Femur (tissue), 1 donor: ENCODE measurements around the gene ARID2.

Experiments
- DNase-seq: peaks from one replicate; pipeline ENCODE4 v3.0.0-alpha.2; 2017

ARID2 gene, protein sequence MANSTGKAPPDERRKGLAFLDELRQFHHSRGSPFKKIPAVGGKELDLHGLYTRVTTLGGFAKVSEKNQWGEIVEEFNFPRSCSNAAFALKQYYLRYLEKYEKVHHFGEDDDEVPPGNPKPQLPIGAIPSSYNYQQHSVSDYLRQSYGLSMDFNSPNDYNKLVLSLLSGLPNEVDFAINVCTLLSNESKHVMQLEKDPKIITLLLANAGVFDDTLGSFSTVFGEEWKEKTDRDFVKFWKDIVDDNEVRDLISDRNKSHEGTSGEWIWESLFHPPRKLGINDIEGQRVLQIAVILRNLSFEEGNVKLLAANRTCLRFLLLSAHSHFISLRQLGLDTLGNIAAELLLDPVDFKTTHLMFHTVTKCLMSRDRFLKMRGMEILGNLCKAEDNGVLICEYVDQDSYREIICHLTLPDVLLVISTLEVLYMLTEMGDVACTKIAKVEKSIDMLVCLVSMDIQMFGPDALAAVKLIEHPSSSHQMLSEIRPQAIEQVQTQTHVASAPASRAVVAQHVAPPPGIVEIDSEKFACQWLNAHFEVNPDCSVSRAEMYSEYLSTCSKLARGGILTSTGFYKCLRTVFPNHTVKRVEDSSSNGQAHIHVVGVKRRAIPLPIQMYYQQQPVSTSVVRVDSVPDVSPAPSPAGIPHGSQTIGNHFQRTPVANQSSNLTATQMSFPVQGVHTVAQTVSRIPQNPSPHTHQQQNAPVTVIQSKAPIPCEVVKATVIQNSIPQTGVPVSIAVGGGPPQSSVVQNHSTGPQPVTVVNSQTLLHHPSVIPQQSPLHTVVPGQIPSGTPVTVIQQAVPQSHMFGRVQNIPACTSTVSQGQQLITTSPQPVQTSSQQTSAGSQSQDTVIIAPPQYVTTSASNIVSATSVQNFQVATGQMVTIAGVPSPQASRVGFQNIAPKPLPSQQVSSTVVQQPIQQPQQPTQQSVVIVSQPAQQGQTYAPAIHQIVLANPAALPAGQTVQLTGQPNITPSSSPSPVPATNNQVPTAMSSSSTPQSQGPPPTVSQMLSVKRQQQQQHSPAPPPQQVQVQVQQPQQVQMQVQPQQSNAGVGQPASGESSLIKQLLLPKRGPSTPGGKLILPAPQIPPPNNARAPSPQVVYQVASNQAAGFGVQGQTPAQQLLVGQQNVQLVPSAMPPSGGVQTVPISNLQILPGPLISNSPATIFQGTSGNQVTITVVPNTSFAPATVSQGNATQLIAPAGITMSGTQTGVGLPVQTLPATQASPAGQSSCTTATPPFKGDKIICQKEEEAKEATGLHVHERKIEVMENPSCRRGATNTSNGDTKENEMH (N-terminal part only)

DNA sequence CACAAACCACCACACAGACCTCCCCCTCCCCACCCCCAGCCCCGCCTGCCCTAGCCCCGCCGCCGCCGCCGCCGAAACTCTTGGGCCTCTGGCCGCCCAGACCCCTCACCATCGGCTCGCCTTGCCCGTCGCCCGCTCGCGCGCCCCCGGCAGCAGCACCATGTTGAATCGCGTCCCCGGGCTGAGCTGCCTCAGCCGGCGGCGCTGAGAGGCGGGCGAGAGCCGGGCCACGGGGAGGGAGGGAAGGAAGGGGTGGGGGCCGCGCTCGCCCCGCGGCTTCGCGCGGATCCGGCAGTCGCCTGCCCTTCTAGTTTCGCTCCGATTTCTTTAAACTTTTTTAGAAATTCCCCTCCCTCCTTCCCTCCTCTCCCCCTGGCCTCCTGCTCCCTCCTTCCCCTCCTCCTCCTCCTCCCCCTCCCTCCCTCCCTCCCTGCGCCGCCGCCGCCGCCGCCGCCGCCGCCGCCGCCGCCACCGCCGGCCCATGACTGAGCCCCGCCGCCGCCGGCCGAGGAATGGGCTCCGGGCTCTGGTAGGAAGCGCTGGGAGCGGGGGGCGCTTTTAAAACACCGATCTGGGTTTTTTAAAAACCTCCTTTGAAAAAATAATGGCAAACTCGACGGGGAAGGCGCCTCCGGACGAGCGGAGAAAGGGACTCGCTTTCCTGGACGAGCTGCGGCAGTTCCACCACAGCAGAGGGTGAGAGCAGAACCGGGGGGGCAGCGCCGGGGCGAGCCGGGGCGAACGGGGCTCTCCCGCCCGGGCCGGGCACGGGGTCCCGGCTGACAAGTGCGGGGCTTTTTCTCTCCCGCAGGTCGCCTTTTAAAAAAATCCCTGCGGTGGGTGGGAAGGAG lies at the start of gene ARID2:
ARID2 (plus strand) TSS at position 474 of the 851 bp plus-strand sequence; CDS start at position 605, 131 bp downstream.
- DNase-seq = peak; percentile 80

DNA sequence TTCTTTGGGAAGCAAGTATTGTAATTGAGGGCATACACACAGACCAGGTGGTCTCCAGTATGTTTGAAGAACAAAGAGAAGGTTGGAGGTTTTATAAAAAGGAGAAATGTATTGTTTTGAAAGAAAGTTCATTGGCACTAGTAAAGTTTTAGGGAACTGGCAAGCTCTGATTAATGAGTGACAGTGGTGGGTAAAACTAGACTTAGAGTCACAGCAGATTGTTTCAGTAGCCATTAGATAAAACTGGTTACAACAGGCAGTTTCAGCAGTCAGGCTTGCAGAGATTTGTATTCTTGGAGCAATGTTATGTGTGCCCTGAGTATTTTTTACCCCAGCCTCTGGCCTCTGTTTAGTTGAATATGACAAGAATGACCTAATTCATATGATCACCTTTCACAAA lies 49.1 kb upstream of the ARID2 start:
- DNase-seq = no peak

DNA sequence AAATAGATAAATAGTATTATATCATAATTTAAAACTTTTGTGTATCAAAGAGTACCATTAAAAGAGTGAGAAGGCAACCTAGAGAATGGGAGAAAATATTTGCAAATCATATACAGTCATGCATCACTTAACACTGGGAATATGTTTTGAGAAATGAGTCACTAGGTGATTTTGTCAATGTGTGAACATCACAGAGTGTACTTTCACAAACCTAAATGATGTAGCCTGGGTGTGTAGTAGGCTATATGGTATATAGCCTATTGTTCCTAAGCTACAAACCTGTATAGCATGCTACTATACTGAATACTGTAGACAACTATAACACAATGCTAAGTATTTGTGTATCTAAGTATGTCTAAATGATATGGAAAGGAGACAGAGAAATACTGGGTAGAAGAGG lies 48.0 kb upstream of the ARID2 start:
- DNase-seq = no peak

DNA sequence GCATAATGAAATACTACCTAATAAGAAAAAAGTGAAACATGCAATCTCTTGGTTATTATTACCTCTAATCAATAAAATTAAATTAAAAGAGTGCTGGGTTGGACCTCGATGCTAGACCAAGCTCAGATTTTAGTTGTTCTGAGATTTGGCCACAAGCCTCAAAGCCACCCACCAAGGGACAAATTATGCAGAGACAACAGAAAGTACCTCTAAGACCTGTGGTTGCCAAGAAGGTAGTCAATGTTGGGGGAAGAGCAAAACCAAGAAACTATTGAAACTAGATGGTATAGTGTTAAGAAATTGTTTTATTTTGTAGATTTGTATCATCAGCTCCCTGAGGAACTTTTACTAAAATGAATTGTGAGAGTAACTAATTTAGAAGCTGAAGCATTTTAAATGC lies 43.8 kb upstream of the ARID2 start:
- no peak for DNase-seq

DNA sequence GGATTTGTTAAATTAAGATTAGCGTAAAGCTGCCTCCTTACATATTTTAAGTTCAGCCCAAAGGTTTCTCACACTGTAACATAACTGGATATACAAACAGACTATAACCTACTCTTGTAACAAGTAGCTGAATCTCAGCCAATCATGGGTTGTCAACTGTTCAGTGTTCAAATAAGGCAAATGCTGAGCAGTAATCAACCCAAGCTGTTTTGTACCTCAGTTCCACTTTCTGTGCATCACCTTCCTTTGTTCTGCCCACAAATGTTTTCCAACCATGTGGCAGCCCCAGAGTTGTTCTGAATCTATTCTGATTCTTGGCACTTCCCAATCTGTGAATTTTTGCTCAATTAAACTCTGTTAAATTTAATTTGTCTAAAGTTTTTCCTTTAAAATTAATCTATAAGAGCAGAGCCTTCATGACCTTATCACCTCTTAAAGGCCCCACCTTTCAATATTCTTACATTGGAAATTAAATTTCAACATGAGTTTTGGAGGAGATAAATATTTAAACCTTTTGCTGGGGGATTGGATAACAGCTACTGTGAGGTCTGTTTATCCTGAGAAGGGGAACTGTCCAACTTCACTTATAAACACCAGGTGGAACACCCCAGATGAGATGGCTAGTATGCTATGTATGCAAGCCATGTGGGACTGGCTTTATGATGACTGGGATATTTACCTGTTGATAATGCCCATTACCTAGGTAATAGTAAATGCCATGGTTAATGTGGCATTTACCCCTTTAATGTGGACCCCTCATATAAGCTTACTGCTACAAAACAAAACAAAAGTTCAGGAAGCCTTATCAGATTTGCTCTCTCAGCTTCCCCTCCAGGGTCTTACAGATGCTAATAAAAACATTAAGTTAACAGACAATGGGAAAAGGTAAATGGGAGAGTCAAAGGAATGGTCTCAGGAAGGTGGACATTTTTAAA lies 42.2 kb upstream of the ARID2 start:
- DNase-seq = no peak

DNA sequence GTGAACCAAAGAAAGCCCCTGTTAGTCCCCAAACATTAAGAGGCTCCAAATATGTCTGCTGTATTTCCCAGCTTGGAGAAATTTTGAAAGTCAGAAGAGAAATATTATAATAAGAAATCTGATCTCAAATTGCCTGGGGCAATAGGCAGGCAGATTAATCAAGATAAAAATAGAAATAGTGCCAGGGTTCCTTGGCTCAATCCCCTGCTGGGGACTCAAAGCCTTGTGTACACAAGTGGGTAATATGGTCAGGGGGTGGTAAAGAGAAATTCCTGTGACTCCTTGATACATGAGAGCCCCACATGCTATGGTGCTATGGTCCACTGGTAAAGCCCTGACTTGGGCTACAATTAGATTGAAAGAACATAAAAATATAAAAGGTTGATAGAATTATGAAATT lies 41.3 kb upstream of the ARID2 start:
- DNase-seq = no peak

DNA sequence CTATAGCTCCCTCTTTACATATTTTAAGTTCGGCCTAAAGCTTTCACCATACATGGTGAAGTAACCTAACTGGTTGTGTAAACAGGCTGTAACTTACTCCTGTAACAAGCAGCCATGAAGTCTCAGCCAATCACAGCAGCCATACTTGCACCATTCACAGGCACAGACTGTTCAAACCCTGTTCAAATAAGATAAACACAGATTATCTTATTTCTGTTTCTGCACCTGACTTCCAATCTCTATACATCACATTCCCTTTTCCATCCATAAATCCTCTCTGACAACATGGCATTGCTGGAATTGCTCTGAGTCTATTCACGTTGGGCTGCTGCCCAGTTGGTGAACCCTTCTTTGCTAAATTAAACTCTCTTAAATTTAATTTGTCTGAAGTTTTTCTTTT lies 34.5 kb upstream of the ARID2 start:
- DNase-seq = no peak

DNA sequence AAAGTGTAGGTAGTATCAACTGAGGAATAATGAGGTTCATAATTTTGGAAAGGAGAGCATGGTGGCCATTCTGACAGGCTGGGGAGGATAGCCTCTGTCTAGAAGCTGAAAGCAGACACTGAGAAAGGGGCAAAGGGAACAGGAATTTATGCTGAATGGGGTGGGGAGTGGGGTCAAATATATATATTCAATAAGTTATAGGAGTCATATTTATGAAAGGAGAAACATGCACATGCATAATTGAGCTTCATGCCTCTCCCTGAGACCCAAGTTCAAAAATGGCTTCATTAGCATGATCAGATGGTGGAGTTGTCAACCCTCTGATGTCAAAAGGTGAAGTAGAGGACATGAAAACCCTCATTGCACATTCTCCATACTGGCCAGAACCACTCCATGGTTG lies 33.9 kb upstream of the ARID2 start:
- no peak for DNase-seq

DNA sequence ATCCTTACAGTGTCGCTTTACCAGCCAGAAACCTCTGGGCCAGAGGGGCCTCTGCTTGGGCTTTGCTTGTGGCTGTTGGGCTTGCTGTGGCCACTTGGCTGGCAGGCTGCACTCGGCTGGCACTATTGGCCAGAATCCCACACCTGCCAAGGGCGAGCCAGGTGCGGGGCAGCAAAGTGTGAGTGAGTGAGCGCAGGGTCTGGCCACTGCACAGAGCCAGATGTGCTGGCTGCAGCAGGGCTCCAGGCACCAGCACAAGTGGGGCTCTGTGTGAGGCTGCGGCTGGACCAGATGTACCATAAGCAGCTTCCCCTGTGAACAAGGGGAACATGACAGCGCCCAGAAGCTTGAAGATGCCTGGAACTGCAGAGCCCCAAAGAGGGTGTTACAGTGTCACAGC lies 33.5 kb upstream of the ARID2 start:
- no peak for DNase-seq

DNA sequence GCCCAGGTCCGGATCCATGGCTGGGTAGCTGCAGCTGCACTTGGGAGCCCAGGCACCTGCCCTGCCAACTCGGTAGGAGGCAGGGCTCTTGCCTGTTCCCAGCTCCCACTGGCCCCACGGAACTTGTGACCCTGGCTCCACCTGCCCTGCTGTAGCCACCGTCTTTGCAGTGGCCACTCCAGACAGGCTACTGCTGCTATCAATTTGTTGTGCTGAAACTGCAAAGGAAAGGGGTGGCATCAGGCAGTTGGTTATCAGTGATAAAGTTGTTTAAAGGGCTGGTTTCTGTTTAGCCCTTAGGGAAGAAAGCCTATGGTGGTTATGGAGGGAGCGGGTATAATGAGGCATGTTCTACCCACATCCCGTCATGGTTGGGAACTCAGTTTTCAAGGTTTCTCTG lies 32.1 kb upstream of the ARID2 start:
- DNase-seq = no peak

DNA sequence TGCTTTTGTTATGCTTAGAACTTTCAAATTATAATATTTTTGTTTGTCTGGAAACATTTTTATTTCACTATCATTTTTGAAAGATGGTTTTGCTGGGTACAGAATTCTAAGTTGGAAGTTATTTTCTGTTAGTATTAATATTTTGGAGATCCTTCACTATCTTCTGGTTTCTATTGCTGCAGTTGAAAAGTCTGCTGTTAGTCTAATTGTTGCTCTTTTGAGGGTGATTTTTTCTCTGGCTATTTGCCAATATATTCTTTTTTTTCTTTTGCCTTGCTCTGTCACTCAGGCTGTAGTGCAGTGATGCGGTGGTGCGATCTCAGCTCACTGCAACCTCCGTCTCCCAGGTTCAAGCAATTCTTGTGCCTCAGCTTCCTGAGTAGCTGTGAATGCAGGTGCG lies 28.2 kb upstream of the ARID2 start:
- no peak for DNase-seq

DNA sequence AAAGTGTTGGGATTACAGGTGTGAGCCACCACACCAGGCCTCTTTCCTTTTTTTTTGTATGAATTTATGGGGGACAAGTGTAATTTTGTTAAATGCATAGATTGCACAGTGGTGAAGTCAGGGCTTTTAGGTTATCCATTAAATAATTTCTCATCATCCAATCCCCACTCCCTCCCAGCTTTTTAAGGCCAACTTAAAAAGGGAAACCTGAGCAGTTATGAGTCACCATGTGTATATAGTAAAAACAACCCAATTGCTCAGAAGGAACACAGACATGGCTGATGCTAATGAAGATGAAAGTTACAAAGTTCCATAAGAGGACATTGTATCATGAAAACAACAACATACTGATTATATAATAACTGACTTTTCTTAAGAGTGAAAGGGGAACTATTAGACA lies 25.6 kb upstream of the ARID2 start:
- DNase-seq = no peak

DNA sequence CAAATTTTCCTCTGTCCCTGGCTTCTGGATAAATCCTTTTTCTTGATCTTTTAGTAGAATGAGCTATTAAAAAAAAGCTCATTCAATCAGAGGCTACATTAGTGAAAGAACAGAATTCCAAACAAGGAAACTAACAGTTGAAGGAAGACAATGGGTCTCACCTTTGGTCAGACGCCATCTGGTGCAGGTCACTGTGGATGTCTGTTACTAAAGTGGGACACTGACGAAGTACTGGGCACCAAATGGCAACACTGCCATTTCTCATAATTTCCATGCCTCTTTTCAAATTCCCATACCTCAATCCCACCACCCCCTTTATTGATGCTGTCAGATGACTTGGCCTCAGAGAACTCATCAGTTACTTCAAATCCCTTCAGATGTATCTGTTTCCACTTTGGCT lies 24.5 kb upstream of the ARID2 start:
- no peak for DNase-seq

DNA sequence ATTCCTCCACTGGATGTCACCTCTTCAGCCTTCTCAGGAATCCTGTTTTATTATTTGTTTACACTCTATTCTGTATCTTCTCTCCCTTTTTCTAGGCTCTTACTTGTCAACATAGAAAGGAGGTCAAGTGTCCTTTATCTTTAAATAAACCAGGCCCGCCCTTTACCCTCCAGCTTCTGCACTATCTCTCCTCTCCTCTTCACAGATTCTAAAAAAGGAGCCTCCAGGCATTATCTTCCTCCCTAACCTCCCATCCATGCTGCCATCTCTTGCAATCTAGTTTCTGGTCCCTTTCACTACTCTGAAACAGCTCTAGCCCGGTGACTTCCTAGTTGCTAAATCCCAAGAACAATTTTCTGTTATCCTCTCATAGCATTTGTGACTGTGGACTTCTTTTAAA lies 24.1 kb upstream of the ARID2 start:
- no peak for DNase-seq

DNA sequence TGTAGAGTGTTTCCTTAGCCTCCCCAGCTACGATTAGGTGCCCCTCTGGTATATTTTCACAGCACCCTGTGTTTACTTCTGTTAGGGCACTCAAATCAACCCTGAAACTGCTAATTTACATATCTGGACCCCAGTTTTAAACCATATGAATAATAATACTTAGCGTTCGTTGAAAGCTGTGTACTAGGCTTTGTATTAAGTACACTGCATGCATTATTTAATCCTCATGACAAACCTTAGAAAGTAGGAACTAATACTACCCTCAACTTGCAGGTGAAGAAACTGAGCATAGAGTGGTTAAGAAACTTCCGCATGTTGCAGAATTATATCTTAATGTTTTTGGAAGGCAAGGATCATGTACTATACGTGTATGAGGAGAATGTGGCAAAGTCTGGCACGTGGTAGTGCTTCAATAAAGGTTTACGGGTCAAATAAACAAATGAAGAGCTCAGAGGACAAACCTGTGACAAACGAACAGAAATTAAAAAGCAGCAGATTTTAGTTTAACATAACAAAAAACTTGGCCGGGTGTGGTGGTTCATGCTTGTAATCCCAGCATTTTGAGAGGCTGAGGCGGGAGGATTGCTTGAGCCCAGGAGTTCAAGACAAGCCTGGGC lies 22.2 kb upstream of the ARID2 start:
- no peak for DNase-seq

DNA sequence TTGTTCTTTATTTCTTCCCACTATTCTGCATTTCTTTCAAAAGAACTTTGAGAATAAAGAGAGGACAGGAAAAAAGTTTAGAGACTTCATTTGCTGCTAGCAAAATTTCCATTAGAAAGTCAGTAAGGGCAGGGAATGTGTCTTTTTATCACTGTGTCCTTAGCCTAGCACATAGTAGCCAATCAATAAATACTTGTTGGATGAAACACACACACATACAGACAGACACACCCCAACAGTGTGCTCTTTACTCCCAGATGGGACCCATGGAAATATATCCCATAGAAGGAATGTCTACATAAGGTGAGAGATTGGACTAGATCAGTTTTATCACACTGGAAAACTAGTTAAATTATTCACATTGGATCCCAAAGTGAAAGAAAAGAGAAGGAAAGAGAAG lies 21.1 kb upstream of the ARID2 start:
- no peak for DNase-seq

DNA sequence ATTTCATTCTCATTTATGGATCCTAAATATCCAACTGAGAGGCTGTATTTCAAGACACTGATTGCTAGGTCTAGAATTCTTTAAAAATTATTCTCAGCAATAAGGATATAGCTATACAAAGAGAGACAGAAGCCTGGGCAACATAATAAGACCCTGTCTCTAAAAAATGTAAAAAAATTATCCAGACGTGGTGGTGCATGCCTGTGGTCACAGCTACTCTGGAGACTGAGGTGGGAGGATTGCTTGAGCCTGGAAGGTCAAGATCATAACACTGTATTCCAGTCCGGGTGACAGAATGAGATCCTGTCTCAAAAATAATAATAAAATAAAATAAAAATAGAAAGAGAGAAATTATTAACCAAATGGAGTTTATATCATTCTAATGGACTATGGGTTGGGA lies 20.6 kb upstream of the ARID2 start:
- no peak for DNase-seq

DNA sequence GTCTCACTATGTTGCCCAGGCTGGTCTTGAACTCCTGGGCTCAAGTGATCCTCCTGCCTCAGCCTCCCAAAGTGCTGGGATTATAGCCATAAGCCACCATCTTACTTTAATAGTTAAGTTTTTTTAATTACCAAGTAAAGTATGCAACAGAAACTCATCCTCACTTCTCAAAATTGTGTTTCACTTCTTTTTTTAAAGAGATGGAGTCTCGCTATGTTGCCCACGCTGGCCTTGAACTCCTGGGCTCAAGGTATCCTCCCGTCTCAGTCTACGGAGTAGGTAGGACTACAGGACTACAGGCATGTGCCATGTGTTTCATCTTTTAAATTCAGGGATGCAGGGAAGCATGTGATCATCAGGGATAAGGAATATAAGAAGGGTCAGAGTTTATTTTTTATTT lies 17.2 kb upstream of the ARID2 start:
- DNase-seq = no peak

DNA sequence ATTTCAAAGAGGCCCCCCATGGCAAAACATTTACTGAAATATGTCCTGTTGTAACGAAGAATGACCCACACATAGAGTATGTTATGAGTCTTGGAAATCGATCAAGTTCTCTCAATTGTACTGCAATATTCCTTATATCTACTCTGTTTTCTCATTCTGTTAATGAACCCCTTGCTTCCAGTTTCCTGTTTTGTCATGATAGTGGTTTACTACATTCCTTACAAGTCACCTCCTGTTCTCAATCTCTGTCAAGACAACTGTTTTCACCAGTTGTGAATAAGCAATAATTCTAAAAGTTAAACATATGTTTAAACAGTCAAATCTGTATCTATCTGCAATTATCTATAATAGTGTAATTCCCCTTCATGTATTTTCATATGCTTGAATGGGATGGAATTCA lies 16.4 kb upstream of the ARID2 start:
- DNase-seq = no peak

DNA sequence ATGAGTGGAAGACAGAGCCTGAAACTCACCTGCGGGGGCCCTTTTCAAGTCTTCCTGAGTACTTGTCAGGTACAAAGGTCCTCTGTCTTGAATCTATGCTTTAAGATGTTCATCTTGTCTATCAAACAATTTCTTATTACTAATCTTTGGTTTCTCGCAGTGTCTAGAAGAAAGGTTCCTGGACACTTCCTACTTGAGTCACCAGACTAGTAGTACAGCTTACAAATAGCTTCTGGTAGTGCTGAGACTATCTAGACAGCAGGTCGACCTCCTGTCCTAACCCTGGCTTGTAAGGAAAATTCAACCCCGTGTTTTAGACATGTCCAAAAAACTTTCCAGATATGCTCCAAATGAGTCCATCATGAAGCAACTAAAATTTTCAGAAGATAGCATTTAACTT lies 11.2 kb upstream of the ARID2 start:
- no peak for DNase-seq

DNA sequence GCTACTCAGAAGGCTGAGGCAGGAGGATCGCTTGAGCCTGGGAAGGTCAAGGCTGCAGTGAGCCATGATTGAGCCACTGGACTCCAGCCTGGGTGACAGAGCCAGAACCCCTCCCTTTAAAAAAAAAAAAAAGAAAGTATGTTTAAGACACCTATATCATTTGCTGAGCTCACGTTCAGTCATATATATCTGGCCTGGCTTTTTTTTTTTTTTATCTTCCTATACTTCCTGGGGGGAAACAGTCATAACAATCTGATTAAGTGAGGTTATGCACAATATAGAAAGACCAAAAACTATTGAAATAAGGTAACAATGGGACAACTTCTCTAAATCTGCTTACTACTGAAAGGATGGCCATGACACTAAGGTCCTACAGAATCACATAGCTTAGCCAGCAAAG lies 9.4 kb upstream of the ARID2 start:
- DNase-seq = no peak
